ENCODE results near the gene ATP2B1. TPM values are rescaled to one million over a fixed set of nuclear protein-coding genes. Genes with fewer than 3 reads are reported as not detected.

The ATP2B1 gene
- total RNA-seq, 1 donor from 2014 or later = 5.1 TPM

- no peaks in the 10 kb centered on the region for H3K9me3 ChIP-seq
- no peak overlapping the region for H3K27ac ChIP-seq
- H3K4me1 ChIP-seq = no peaks in the 10 kb centered on the region
- no peaks in the 10 kb centered on the region for H3K27me3 ChIP-seq
- intact Hi-C loops (cut with DNase I) = no loop called here
- H3K4me3 ChIP-seq = no peak overlapping the region
- H3K36me3 ChIP-seq = no peaks in the 10 kb centered on the region
- DNase-seq (ENCODE audit: low spot score in 2 of 2) = no peak
- TF ChIP-seq, protein P1, sequence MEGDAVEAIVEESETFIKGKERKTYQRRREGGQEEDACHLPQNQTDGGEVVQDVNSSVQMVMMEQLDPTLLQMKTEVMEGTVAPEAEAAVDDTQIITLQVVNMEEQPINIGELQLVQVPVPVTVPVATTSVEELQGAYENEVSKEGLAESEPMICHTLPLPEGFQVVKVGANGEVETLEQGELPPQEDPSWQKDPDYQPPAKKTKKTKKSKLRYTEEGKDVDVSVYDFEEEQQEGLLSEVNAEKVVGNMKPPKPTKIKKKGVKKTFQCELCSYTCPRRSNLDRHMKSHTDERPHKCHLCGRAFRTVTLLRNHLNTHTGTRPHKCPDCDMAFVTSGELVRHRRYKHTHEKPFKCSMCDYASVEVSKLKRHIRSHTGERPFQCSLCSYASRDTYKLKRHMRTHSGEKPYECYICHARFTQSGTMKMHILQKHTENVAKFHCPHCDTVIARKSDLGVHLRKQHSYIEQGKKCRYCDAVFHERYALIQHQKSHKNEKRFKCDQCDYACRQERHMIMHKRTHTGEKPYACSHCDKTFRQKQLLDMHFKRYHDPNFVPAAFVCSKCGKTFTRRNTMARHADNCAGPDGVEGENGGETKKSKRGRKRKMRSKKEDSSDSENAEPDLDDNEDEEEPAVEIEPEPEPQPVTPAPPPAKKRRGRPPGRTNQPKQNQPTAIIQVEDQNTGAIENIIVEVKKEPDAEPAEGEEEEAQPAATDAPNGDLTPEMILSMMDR (IDR thresholded peaks at IDR 0.05) = no peak
Measured at GRCh38 chr12:89689306-89689705, 19.3 kb downstream of the ATP2B1 start.

GRCh38 chr12:89686311-89686710 lies 22.3 kb downstream of the ATP2B1 start:
- no peaks in the 10 kb centered on the region for H3K4me1 ChIP-seq
- H3K27me3 ChIP-seq = no peaks in the 10 kb centered on the region
- DNase-seq (ENCODE audit: low spot score in 2 of 2) = no peak
- peaks cover 3 to 10% of the 10 kb centered on the region in 2 donors for H3K9me3 ChIP-seq
- H3K27ac ChIP-seq = no peak overlapping the region
- no peaks in the 10 kb centered on the region for H3K36me3 ChIP-seq
- TF ChIP-seq, protein P1 (IDR thresholded peaks at IDR 0.05) = no peak
- no peak overlapping the region for H3K4me3 ChIP-seq
- intact Hi-C loops (cut with DNase I) = no loop called here

GRCh38 chr12:89685363-89685972 lies 23.2 kb downstream of the ATP2B1 start:
- Histone ChIP-seq H3K4me1 (no peaks in the 10 kb centered on the region), H3K4me3 (no peak overlapping the region), H3K9me3 (peaks cover 3 to 11% of the 10 kb centered on the region in 2 donors), H3K27me3 (no peaks in the 10 kb centered on the region), H3K27ac (no peak overlapping the region), H3K36me3 (no peaks in the 10 kb centered on the region)
- intact Hi-C loops (cut with DNase I) = no loop called here
- TF ChIP-seq, protein P1 (IDR thresholded peaks at IDR 0.05) = no peak
- DNase-seq (ENCODE audit: low spot score in 2 of 2) = no peak

DNA sequence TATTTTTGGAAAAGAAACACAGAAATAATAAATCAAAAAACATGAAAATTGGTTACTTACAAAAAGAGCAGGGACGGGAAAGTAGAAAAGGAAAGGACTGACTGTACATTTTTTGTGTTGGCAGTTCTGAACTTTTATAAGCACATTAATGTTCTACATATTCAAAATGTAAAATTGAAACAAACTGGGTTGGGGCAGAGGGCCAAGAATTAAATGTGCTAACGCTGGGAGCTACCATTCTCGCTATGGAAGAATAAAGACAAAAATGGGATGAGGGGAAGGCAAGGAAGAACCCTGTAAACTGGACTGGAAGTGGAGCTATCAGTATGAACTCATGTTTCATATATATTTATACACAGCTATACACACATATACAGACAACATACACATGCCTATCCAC lies 24.5 kb downstream of the ATP2B1 start:
- intact Hi-C loops (cut with DNase I) = no loop called here
- no peaks in the 10 kb centered on the region for H3K36me3 ChIP-seq
- H3K27ac ChIP-seq = no peak overlapping the region
- no peaks in the 10 kb centered on the region for H3K4me1 ChIP-seq
- no peak for DNase-seq (ENCODE audit: low spot score in 2 of 2)
- TF ChIP-seq, protein P1 (IDR thresholded peaks at IDR 0.05) = no peak
- no peaks in the 10 kb centered on the region for H3K27me3 ChIP-seq
- peaks cover 3 to 17% of the 10 kb centered on the region in 2 donors for H3K9me3 ChIP-seq
- no peak overlapping the region for H3K4me3 ChIP-seq

GRCh38 chr12:89682284-89682683 lies 26.4 kb downstream of the ATP2B1 start:
- intact Hi-C loops (cut with DNase I) = no loop called here
- no peaks in the 10 kb centered on the region for H3K4me1 ChIP-seq
- H3K4me3 ChIP-seq = no peak overlapping the region
- peaks cover 3 to 17% of the 10 kb centered on the region in 2 donors for H3K9me3 ChIP-seq
- no peaks in the 10 kb centered on the region for H3K27me3 ChIP-seq
- no peak for DNase-seq (ENCODE audit: low spot score in 2 of 2)
- TF ChIP-seq, protein P1 (IDR thresholded peaks at IDR 0.05) = no peak
- H3K27ac ChIP-seq = no peak overlapping the region
- H3K36me3 ChIP-seq = no peaks in the 10 kb centered on the region

DNA sequence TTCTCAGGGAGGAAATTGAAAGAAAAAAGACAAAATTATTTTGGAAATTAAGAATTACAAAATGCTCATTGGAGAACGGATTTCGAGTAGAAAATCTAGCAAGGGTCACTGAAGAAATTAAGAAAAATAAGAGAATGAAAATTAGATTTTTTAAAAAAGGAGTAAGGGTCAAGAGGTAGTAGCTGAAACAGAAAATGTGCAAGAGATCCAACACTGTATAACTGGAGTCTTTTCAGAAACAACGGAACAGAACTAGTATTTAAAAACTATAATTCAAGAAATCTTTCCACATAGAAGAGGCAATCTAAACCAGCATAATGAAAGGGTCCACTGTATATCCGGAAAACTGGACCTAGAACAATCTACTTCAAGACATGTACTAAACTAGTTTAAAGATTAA lies 28.2 kb downstream of the ATP2B1 start:
- Histone ChIP-seq H3K4me1 (no peaks in the 10 kb centered on the region), H3K9me3 (peaks cover 3 to 17% of the 10 kb centered on the region in 2 donors), H3K36me3 (no peaks in the 10 kb centered on the region), H3K4me3 (no peak overlapping the region), H3K27me3 (no peaks in the 10 kb centered on the region), H3K27ac (no peak overlapping the region)
- no peak for DNase-seq (ENCODE audit: low spot score in 2 of 2)
- intact Hi-C loops (cut with DNase I) = no loop called here
- TF ChIP-seq, protein P1 (IDR thresholded peaks at IDR 0.05) = no peak
